Measurements from ENCODE around the gene CTBP2.

- no peak for TF ChIP-seq CTCF (IDR thresholded peaks at IDR 0.05)
- peak; percentile 13 for TF ChIP-seq EP300 (IDR thresholded peaks at IDR 0.05)
- TF ChIP-seq POLR2A (IDR thresholded peaks at IDR 0.05; ENCODE audit: low read depth): no peak
- TF ChIP-seq POLR2AphosphoS5 (IDR thresholded peaks at IDR 0.05): peak; percentile 69 to 72
Observed at GRCh38 chr10:125093199-125093973, 67.0 kb downstream of the CTBP2 start.
